COLO829 (cell line): ENCODE data around the gene ZFPM1.
"Not testable (repeated sequence)": the region's sequence is repeated elsewhere in the genome, so short reads cannot be mapped to it uniquely, and the experiment has no call there.

Source experiments
- DNase-seq: peaks from one replicate; pipeline ENCODE4 v3.0.0; 2012; ENCODE audit warnings: low spot score

Gene ZFPM1

DNA sequence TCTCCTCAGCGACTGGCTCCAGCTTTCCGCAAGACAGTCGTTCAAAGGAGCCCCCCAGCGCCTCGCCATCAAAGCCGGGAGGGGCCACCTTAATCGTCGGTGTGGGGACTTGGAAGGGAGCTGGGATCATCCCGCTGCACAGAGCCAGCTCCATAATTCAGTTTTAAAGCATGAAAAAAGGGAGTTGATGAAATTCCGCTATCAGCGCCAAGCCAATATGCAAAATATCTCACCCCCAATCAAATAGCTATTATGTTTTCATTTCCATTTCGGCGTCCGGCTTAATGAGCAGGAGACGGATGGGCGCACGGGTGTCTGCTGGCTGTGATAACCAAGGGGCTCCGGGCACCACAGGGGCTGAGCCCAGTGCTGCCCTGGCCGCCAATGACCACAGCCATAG lies 27.7 kb downstream of the ZFPM1 start:
- DNase-seq = no peak

DNA sequence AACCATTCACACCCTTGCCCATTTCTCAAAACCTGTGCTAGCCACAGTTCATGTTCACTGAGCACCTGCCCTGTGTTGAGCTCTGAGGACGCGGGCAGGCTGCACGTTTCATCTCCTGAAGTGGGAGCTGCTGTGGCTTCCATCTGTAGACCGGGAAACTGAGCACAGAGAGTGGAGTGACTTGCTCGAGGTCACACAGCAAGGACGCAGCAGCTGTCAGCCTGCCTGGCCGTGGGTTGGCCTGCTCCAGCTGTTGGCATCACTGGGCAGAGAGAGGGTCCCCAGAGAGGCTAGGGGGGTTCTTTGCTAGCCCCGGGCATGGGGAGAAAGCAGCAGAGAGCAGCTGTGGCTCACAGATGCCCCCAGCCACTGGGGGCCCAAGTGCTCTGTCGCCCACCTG lies 28.8 kb downstream of the ZFPM1 start:
- no peak for DNase-seq

DNA sequence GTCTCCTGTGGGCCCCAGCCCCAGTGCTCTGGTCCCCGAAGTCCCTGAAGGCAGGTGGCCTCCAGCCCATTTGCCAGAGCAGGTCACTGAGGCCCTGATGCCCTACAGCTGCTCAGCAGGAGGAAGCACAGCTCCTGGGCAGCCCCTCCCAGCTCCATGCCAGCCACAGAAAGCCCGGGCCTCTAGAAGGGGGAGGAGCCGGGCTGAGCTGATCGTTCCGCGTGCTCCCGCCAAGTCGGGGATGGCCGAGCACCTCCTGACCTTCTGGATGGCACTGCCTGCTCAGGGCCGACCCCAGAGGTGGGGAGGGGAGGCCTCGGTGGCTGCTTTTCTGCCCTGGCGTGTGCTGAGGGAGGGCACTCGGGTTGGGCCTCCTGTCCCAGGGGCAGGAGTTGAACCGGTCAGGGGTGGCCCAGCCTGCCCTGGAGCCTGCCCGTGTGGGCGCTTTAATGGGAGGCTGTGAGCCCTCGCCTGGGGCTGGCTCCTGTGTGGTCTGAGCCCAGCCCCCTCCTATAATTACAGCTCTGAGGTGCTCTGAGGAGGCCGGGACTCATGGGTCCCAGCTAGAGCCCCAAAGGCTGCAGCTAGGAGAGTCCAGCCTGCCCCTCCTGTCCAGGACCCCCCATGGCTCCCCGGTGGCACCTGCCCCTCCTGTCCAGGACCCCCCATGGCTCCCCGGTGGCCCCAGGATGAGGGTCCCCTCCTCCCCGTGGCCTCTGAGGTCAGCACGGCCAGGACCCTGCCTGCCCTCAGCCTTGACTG lies 29.7 kb downstream of the ZFPM1 start:
- no peak for DNase-seq

DNA sequence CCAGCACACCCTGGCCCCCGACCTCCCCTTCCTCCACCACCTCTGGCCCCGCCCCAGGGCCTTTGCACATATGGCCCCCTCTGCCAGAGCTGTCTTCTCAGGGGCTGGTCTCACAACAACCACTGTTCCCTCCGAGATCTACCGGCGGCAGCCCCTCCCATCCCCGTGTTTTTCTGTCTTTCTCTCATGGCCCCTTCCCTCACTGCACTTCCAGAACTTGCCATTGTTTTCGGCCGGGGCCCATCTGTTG lies 30.2 kb downstream of the ZFPM1 start:
- DNase-seq = no peak

DNA sequence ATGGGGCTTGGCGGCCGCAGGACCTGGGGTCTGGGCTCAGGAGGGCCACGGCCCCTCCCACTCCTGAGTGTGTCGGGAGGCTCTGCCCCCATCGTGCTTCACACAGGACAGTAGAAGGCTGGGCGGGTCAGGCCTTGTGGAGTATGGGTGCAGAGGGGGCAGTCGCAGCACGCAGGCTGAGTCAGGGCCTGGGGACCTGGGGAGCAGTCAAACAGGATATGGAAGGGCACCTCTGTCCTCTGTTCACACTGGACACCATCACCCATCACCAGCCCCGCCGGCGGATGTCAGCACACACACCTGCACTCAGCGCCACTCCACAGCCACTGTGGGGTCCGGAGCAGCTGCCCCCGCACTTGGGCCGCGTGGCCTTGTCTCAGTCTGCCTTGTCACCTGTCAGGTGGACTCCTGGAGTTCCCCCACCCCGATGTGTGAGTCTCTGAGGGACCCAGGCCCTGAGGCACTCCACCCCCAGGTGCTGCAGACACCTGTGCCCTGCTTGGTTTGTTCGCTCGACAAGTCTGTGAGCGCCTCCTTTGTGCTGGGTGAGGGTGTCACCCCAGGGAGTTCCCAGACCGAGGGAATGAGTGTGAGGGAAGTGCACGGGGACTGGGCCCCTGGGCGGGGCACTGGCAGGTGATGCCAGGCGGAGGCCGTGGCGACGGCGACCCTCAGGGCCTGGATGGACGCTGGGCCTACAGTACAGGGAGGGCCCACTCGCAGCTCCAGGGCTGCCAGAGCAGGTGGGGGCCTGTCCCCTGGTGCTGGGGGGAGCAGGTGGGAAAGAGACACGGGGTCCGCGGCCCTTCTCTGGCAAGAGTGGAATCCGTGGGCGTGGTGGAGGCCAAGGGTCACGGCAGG lies 31.7 kb downstream of the ZFPM1 start:
- DNase-seq = no peak

DNA sequence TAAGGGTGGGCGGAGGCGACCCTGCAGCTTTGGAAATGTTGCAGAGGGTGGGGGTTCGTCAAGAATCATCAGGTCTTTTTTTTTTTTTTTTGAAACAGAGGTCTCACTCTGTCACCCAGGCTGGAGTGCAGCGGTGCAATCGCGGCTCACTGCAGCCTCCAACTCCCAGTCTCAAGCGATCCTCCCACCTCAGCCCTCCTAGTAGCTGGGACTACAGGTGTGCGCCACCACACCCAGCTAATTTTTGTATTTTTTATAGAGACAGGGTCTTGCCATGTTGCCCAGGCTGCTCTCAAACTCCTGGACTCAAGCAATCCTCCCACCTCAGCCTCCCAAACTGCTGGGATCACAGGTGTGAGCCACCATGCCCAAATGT lies 32.3 kb downstream of the ZFPM1 start:
- not testable (repeated sequence) for DNase-seq

DNA sequence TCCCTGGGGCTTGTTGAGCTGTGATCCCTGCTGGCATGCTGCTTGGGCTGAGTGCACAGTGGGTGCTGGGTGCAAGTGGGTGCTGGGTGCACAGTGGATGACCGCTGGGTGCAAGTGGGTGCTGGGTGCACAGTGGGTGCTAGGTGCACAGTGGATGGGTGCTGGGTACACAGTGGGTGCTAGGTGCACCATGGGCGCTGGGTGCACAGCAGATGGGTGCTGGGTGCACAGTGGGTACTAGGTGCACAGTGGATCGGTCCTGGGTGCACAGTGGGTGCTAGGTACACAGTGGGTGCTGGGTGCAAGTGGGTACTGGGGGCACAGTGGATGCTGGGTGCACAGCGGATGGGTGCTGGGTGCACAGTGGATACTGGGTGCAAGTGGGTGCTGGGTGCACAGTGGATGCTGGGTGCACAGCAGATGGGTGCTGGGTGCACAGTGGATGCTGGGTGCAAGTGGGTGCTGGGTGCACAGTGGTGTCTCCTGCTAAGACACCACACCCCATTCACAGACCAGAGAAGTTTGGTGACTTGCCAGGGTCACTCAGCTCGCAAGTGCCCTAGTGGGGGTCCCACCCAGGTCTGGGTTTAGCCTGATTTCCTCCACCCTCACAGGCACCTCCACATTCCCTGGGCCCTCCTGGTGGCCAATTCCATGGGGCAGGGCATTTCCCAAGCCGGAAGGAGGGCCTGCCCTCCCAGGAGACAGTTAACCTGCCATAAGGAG lies 33.5 kb downstream of the ZFPM1 start:
- DNase-seq = no peak

DNA sequence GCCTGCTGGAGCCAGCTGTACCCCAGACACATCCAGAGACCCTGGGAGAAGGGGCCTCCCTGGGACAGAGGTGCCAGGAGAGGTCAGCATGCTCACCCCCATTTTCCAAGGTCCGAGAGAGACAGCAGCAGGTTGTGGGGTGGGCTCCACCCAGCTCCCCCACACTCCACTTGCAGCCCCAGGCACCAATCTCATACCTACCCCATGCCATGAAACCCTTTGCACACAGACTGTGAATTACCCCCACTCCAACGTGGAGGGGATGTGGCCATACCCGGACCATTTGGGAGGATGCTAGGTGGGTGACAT lies 34.0 kb downstream of the ZFPM1 start:
- no peak for DNase-seq

DNA sequence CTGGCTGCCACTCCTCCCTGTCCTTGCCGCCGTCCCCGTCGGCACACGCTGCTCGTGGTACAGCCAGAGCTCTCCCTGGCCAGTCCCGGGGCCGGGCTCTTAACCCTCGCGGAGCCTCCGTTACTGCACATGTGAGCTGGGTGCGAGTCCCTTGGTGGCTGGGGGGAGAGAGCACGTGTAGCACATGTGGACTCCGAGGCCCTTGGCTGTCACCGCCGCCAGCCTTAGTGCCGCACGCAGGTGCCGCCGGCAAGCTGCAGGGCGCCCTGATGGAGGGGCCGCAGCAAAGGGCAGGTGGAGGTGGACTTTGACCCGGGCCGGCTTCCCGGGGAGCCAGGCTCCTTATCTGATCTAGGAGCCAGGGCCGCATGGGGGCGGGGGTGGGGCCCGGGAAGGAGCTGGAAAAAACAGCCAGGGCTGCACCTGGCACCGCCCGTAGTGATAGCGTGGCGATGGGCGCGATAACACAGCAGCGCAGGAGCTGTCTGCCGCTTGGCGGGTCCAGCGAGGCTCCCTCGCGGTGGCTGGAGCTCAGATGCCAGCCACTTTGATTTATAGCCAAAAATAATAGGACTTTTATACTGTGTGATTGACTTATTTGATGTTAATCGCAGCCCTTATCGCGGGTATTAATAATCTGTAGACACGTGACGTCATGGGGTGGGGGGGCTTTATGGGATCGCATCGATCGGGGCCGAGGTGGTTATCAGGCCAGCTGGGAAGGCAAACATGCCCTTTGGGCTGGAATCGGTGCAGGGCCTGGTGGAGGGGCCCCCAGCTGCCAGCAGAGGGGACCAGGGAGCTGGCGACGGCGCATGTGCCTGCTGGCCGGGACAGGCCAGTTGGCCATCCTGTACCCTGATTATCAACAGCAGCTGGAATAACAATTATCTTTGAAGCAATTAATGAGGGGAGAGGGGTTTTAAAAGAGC lies 35.1 kb downstream of the ZFPM1 start:
- DNase-seq = no peak

DNA sequence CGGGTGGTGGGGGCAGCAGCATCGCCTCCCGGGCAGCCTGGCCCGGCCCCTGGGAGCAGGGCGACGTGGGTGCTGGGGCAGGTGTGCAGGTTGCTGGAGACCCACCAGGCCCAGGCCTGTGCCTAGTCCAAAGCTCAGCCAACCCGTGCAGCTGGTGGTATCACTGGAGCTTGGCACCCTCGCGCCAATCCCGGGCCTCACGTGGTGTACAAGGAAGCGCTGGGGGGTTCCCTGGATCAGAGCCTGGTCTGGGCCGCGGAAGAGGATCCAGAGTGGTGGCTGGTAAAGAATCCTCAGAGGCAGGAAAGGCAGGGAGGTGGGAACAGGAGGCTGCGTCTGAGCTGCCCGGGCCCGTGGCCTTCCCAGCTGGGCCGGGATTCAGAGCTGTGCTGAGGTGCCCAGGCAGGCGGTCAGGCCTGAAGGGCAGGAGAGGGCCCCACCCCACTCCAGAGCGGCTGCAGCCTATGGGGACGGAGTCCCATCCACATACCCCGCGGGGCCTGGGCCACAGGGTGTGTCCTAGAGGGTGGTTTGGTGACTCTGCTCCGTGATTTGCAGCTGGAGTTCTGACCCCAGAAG lies 36.2 kb downstream of the ZFPM1 start:
- DNase-seq = no peak

DNA sequence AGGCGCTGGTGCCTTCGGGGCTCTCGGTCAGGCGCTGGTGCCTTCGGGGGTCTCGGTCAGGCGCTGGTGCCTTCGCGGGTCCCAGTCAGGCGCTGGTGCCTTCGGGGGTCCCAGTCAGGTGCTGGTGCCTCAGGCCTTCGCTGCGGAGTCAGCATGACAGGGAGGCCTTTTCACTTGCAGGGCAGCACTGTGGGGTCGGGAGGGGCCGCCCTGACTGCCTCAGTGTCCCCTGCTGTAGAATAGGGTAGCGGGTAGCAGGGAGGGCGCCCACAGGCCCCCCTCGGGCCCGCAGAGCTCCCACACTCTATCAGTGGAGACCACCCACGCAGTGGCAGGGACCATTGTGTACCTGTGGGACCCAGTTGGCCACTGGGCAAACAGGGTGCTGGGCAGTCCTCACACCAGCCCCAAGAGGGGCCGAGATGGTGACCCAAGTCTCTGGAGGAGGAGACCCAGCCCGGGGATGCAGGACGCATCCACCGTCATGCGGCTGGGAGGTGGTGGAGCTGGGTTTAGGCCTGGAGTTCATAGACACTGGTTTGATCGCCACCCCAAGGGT lies 38.0 kb downstream of the ZFPM1 start:
- no peak for DNase-seq

DNA sequence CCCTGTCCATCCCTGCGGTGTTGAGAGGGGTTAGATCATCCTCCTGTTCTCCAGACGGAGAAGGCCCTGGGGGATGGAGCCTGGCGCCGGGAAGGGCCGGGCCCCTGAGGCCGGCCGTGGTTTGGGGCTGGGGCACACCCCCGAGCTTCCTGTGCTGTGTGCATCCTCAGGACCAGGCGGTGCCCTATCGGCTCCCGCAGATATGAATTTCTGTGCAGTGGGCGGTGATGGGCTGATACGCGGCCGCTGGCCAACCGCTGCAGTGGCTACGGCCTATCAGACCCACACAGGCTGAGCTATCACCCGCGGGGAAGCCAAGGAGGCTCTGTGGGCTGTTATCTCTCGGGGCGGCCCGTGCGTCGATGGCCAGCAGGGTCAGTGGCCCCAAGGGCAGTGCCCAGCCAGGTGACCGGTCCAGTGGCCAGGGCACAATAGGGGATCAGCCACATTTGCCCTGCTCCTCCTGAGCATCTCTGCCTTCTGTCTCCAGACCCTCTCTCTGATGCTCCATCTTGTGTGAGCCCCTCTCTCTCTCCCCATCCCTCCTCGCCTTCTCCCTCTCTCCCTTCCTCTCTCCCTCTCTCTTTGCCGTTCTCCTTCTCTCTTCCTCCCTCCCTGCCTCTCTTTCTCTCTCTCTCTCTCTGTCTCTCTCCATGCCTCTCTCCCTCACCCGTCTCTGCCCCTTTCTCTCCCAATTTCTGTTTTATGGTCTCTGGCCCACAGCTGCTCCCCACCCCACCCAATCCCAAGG lies 38.7 kb downstream of the ZFPM1 start:
- DNase-seq = no peak

DNA sequence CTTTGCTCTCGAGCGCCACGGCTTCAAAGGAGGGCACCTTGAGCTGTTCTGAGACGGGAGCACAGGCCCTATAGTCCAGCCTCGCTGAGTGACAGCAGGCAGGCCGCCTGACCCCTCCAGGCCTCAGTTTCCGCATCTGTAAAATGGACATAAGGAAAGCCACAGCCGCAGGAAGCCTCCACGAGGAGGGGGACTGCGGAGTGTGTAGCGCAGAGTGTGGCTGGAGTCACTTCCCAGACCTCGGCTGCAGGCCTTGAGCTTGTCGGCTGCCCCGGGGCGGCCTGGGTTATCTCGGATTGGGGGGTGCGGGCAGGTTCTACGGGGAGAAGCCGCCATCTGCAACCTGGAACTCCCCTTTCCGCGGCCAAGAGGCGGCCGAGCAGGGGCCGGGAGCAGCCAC lies 40.8 kb downstream of the ZFPM1 start:
- DNase-seq = no peak

DNA sequence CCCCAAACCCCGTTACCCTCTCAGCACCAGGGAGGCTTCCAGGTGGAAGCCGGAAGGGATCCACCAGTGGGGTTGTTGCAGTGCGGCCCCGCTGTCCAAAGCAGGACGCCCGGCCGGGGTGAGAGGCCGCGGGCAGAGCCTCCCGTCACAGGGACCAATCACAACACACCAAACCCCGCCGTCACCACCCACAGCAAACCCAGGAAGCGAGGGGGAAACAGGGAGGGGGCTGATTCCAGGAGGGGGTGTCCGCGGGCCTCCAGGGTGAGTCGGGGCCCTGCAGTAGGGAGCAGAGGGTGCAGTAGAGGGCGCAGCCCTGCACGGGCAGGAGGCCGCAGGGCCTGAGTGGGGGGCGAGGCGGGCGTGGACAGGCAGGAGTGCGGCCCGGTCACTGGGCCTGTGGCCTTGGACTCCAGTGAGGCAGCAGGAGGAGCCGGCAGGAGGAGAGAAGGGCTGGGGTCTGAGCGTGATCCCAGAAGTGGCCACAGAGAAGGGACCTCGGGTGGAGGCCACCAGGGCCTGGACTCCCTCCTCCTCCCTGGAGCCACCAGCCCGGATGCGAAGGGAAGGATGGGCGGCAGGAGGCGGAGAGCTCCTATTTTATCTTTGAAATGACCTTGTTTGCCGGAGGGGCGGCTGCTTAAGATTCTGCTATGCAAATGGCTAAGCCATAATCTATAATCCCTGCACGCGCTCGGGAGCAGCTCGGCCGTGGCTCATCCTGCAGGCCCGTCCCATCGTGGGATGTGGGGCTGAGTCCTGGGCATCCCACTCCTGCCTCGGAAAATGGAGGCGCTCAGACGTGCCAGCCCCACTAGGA lies 41.5 kb downstream of the ZFPM1 start:
- no peak for DNase-seq

DNA sequence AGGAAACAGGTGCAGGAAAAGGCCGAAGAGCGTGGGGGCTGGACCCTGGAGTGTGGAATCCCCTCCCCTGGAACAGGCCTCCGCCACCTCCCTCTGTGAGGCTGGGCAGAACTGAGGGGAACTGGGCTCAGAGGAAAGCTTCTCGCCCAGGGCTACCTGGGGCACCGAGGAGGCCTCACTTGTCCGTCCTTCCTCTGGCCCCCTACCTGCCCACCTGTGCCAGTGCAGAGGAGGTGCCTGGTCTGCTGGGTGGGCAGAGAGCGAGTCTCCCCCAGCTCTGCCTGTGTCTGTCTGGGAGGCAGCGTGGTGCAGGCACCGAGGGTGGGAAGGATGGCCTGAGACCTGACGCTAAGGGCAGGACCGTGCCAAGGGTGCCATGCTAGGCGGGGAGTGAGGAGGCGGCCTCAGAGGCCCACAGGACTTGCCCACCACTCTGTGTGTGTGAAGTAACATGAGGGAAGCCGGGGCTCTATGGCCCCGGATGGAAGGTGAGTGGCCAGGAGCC lies 42.2 kb downstream of the ZFPM1 start:
- DNase-seq = no peak

DNA sequence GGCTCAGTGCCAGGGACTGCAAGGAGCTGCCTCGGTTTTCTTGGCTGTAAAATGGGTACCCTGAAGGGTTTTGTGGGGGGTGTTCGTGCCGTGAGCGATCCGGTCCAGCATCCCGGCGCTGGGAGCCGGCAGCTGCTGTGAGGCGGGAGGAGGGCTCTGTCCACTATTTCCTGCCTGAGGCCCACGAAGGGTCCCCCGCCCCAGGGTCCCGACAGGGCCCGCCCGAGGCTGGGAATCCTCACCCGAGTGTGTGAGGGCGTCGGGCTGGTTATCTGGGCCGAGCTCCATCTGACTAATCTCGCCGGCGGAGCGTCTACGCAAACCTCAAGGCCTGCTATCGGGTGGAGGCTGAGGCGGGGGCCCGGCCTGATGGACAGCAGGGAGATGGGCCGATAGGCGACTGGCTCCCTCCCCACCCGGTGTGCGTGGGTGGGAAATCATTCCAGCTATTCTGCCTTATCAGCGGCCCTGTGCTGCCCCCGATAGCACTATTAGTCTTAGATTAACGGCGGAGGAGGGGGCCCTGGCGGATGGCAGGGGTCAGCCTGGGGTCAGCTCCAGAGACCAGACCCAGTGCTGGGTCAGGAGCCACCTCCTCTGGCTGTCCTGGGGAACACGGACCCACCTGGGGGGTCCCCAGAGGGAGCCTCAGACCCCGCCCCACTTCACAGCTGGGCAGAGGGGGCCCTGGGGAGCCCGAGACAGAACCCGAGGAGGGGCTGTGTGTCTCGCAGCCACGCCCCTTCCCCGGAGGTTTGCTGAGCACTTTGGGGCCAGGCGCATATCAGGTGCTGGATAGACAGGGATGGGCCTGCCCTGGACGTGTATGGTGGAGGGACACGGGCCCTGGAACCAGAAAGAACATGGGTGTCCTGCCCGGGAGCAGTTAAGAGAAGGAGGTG lies 44.7 kb downstream of the ZFPM1 start:
- DNase-seq = no peak

DNA sequence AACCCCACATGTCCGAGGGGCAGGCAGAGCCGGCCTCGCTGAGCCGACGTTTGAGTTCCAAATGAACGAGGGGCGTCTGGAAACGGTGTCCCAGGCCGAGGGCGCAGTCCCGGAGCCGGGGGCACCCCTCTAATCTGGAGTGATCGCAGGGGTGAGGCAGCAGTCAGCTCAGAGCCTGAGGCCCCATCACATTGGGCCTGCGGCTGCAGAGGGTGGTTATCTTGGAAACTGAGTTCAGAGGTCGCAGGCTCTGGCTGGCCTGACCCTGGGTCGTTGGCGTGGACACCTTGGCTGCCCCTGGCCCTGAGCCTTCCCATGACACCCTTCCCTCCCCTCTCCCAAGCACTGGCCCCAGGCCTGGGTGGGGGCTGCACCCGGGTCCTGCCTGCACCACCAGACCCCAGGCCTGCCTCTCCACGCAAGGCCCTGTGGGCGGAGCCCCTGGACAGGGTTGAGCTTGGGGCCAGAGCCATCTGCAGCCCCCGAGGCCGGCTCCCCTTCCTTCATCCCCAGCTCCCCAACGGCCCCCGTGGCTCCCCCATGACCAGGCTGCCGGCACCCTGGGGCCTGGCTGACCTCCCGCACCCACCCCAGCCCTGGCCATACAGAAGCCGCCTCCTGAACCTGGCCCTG lies 45.6 kb downstream of the ZFPM1 start:
- no peak for DNase-seq

DNA sequence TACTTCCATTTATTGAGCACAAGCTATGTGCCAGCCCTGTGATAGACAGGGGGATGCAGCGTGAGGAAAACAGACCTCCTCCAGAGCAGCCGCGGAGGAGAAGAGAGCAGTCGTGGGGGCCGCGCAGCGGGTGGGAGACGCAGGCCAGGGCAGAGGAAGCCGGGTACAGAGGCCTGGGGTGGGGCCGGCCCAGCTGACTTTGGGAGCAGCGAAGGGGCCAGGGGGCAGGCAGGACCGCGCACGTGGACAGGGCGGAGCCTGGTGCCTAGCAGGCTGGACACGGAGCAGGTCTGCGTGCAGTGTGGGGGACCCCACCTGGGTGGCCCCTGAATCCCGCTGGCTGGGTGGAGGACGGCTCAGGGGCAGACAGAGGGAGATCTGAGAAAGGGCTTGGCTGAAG lies 46.2 kb downstream of the ZFPM1 start:
- DNase-seq = no peak
